ENCODE data around the gene OGT.

DNA sequence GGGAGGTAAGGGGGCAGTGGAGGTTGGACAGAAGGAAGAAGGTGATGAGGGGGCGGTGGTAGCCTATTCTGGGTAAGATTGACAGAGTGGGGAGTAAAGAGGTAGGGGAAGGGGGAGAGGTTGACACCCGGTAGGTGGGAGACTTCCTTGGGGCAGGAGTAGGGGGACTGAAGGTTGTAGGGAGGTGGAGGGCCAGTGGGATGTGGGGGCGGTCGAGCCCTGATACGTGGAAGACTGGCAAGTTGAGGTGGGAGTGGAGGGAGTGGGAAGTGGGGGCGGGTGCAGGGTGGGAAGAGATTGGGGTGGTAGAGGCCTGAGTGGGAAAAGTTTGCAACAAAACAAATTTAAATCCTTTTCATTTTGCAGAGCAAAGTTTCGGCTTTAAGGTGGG is 47.1 kb downstream of the OGT start:
- TF ChIP-seq, protein P1, sequence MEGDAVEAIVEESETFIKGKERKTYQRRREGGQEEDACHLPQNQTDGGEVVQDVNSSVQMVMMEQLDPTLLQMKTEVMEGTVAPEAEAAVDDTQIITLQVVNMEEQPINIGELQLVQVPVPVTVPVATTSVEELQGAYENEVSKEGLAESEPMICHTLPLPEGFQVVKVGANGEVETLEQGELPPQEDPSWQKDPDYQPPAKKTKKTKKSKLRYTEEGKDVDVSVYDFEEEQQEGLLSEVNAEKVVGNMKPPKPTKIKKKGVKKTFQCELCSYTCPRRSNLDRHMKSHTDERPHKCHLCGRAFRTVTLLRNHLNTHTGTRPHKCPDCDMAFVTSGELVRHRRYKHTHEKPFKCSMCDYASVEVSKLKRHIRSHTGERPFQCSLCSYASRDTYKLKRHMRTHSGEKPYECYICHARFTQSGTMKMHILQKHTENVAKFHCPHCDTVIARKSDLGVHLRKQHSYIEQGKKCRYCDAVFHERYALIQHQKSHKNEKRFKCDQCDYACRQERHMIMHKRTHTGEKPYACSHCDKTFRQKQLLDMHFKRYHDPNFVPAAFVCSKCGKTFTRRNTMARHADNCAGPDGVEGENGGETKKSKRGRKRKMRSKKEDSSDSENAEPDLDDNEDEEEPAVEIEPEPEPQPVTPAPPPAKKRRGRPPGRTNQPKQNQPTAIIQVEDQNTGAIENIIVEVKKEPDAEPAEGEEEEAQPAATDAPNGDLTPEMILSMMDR (IDR thresholded peaks at IDR 0.05 in 2 of 3, conservative IDR thresholded peaks at IDR 0.05 in 1 of 3; ENCODE audit: borderline replicate concordance in 1 of 3, insufficient read depth in 1 of 3, low read depth in 2 of 3, low read length in 2 of 3) = no peak
- TF ChIP-seq, protein P2, sequence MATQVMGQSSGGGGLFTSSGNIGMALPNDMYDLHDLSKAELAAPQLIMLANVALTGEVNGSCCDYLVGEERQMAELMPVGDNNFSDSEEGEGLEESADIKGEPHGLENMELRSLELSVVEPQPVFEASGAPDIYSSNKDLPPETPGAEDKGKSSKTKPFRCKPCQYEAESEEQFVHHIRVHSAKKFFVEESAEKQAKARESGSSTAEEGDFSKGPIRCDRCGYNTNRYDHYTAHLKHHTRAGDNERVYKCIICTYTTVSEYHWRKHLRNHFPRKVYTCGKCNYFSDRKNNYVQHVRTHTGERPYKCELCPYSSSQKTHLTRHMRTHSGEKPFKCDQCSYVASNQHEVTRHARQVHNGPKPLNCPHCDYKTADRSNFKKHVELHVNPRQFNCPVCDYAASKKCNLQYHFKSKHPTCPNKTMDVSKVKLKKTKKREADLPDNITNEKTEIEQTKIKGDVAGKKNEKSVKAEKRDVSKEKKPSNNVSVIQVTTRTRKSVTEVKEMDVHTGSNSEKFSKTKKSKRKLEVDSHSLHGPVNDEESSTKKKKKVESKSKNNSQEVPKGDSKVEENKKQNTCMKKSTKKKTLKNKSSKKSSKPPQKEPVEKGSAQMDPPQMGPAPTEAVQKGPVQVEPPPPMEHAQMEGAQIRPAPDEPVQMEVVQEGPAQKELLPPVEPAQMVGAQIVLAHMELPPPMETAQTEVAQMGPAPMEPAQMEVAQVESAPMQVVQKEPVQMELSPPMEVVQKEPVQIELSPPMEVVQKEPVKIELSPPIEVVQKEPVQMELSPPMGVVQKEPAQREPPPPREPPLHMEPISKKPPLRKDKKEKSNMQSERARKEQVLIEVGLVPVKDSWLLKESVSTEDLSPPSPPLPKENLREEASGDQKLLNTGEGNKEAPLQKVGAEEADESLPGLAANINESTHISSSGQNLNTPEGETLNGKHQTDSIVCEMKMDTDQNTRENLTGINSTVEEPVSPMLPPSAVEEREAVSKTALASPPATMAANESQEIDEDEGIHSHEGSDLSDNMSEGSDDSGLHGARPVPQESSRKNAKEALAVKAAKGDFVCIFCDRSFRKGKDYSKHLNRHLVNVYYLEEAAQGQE (IDR thresholded peaks at IDR 0.05; ENCODE audit: low read depth) = no peak
- TF ChIP-seq EGR1 (IDR thresholded peaks at IDR 0.05; ENCODE audit: low read depth) (no peak), FOSL1 (IDR thresholded peaks at IDR 0.05; ENCODE audit: low read depth) (no peak), SP1 (IDR thresholded peaks at IDR 0.05; ENCODE audit: low read depth) (no peak), POLR2A (IDR thresholded peaks at IDR 0.05; ENCODE audit: borderline replicate concordance, extremely low read depth, insufficient read depth, insufficient read length) (no peak)
- TF ChIP-seq, protein P3, sequence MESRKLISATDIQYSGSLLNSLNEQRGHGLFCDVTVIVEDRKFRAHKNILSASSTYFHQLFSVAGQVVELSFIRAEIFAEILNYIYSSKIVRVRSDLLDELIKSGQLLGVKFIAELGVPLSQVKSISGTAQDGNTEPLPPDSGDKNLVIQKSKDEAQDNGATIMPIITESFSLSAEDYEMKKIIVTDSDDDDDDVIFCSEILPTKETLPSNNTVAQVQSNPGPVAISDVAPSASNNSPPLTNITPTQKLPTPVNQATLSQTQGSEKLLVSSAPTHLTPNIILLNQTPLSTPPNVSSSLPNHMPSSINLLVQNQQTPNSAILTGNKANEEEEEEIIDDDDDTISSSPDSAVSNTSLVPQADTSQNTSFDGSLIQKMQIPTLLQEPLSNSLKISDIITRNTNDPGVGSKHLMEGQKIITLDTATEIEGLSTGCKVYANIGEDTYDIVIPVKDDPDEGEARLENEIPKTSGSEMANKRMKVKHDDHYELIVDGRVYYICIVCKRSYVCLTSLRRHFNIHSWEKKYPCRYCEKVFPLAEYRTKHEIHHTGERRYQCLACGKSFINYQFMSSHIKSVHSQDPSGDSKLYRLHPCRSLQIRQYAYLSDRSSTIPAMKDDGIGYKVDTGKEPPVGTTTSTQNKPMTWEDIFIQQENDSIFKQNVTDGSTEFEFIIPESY (IDR thresholded peaks at IDR 0.05; ENCODE audit: extremely low read depth, insufficient replicate concordance, low read length) = no peak

All from HCT116 (cell line).